ENCODE results near the gene NT5DC4.

NT5DC4 gene

DNA sequence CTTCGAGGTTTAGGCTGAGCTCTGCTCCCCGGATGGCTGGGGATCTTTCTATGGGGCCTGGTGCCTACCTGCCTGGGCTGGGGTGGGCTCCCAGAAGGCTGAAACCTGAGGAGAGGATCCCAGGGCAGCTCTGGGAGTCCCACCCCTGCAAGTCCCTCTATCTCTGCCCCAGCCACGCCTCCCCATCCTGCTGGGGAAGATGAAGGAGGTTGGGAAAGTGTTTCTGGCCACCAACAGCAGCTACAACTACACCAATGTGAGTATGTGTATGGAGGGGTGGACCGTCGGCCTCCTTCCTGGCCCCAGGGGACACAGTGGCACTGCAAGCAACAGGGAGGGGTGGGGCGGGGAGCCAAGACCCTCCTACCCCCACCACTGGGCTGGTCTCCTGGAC lies 2.7 kb downstream of the NT5DC4 start:
- no peak for DNase-seq (ENCODE audit: low read depth in 2 of 2)

DNA sequence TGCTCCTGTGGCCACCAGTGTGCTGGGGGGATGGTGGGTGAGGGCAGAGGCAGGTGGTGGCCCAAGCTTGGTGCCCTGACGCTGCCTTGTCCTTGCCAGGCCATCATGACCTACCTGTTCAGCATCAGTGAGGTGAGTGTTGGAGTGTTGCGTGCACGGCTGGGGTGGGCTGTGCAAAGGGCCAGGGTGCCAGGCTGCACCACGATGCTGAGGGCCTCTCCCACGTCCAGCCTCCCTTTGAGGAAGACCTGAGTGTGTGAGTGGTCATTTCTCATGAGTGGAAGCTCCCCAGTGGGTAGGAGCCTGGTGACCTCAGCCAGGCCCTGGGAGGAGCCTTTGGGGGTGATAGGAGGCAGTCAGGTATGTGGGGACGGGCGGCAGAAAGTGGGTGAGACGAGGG lies 3.2 kb downstream of the NT5DC4 start:
- DNase-seq (ENCODE audit: low read depth in 2 of 2), result no peak

DNA sequence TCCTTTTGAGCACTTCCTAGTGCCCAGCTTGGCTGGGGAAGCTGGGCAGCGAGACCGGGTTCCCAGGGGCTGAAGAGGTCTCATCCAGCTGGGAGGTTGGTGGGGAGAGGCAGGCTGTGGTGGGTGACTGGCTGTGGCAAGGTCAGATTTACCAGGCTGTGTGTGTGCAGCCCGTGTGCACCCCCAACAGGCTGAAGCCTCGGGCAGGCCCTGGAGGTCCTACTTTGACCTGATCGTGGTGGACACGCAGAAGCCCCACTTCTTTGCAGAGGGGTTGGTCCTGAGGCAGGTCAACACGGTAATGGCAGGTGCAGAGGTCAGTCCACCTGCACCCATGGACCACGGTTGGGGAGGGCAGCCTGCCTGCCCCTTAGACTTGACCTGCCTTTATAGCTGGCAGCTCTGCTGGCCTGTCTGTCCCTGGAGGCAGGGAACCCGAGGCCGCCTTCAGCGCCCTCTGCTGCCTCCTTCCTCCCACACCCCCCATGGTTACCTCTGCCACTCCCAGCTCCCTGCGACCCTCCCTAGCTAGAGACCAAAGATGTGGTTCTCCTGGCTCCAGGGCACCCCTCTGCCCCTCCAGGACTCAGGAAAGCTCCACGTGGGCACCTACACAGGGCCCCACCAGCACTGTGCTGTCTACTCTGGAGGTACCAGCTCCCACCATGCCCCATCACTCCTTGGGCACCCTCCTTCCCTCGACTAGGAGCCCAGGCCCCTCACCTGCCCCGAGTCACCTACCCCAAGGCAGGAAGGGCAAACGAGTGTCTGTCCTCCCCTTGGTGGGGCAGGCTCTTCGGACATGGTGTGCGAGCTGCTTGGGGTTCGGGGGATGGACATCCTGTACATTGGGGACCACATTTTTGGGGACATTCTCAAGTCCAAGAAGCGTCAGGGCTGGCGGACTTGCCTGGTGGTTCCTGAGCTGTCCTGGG lies 4.0 kb downstream of the NT5DC4 start:
- DNase-seq (ENCODE audit: low read depth in 2 of 2), result no peak

DNA sequence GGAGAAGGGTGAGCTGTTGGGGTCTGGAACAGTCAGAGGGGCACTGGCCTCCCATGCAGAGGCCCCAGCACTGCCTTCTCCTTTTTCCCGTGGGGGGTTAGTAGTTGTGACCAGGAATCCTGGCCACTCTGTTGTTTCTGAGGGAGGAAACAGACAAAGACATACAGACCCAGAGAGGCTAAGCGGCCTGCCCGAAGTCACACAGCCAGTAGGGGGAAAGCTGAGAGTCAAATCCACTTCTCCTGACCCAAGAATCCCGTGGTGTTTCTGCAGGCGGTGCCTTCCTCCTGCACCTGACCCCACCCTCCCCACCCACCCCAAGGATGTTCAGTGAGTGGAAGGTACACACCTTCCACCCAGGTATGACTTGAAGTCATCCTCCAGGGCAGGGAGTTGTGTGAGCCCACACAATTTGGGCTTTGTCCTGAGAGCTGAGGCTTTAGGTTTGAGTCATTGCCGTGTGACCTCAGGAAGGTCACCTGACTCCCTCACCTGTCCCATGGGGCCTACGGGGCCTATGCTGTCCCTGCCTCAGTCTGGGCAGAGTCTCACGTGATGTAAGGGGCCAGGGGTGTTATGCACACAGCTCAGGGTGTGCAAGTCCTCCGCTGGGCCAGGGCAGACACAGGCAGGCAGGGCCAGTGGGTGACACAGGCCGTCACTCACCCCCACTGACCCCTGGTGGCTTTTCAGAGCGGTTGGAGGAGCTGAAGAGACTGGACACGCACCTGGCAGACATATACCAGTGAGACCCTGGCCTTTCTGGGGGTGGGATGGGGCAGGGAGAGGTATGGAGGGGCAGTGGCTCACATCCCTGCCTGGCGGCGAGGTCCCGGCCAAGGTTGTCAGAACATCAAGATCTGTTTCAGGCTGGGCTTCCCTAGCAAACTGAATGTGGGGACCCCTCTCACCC lies 5.0 kb downstream of the NT5DC4 start:
- DNase-seq (ENCODE audit: low read depth in 2 of 2), result no peak

DNA sequence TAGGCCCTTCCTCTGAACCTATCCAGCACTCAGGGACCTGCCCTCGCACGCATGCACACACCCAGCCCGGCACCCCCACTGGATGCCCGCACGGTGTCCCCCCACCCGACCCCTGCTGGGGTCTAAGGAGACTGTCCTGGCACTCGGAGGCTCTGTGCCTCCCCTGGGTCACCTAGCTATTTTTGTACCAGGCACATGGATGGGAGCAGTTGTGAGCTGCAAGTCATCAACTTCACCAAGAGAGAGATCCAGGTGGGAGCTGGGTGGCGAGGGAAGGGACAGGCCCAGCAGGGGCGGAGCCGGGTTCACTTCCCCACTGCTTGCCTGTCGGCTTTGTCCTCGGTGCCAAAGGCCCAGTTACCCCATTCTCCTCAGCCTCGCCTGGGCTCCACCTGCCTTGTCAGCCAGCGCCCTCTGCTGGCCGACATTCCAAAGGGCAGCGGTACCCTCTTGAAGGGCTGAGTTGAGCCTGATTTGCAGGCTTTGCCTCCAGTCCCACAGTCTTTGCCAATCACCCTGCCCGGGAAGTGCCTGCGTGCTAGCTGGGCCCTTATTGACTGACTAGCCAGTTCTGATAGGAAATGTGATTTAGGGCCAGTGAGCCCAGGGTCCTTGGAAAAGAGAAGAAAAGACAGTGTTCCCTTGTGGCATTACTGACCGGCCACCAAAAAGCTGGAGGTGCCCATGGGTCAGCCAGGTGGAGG lies 5.8 kb downstream of the NT5DC4 start:
- peak; percentile 64 to 75 for DNase-seq (ENCODE audit: low read depth in 2 of 2)

DNA sequence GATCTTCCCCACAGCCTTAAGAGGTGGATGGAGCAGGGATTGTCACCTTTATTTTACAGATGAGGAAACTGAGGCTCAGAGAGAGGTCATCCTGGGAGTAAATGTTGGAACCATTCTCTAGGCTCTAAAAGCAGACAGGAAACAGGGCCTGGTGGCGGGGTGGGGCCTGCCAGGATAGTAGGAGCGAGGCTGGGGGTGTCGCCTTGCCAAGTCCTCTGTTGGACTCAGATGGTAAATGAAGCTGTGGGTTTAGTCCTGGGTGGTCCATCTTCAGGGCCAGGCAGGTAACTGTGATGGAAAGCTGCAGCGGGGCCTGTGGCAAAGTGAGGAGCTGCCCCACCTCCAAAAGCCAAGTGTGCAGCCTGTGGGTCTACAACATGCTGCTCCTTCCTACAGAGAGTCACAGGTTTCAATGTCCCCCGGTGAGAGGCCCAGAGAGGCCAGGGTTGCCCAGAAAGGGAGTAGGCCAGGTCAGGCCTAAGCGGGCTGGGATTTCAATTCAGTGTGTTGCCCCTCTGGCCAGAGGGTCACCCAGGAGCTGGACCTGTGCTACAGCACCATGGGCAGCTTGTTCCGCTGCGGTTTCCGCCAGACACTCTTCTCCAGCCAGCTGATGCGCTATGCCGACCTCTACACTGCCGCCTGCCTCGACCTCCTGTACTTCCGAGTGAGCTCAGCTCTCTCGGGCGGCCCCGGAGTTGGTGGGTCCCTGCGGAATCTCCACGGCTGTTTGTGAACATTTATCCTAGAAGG lies 6.6 kb downstream of the NT5DC4 start:
- no peak for DNase-seq (ENCODE audit: low read depth in 2 of 2)

DNA sequence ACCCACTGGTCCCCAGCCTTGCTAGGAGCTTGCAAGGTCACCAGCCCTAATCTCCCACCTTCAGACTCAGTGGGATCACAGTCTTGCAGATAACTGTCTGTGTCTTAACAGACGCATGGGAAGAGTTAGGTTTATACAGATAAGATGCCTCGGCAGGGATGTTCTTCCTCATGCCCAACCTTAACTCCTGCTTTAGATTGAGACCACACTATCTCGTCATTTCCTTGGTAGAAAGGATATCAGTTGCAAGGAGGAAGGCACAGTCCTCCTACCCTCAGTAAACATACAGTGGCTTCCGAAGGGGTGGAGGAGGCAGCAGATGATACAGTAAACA lies 7.2 kb downstream of the NT5DC4 start:
- no peak for DNase-seq (ENCODE audit: low read depth in 2 of 2)

DNA sequence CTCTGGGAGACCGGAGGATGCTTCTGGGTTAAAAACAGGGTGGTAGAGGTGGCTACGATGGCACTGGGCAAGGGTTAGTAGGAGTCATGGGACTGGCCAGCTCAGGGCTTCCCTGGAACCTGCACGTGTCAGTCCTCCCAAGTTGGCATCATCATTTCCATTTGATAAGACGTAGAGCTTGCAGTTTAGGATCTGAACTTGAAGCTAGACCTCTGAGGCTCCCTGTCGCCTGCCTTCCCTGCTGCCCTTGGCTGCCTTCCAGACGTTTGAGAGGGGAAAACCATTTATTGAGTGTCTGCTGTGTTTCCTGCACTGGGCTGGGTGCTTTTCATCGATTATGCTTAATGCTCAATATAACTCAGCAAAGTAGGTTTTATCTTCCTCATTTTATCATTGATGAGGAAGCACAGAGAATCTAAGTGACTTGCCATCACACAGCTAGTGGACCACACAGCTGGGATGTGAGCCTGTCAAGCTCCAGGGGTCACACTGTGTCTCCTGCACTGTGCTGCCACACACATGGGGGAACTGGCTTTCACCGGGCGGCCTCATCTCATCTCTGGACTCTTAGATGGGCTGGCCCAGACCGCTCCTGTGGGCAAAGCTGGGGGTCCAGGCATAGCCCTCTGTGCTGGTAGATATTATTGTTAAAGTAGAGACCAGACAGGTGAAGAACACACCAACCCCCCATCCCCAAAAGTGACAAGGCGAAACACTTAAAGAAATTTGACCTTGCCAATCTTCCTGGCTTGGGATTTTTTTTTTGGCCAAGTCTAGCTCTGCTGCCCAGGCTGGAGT lies 7.8 kb downstream of the NT5DC4 start:
- DNase-seq (ENCODE audit: low read depth in 2 of 2), result no peak

DNA sequence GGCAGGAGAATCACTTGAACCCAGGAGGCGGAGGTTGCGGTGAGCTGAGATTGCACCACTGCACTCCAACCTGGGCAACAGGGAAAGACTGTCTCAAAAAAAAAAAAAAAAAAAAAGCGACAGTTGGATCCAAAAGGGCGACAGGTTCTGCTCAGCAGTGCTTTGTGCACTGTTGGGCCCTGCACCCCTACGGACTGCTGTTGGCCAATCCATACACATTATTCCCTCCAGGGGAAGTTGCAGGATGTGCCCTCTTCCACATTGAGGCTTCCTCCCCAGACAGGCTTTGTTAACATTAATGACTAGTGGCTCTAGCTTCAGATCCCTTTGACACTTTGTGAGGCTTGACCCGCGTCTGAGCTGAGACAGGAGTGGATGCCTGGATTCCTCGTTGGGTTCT lies 9.4 kb downstream of the NT5DC4 start:
- DNase-seq (ENCODE audit: low read depth in 2 of 2), result no peak

DNA sequence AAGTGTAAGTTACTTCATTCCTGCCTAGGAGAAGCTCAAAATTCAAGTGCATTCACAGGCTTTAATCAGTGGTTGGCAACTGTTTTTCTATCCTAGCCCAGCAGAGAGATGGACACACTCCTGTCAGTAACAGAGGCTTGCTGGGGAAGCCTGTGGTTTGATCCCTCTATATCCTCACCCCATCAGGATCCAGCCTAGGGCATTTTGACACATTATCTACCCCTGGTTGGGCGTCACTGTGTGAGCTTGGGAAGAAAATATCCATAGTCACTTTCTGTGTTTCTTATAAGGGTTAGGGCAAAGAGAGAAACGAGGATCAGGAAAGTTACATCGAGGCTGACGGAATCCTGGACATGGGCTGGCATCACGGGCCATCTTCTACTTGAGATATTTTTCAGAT lies 10.0 kb downstream of the NT5DC4 start:
- DNase-seq (ENCODE audit: low read depth in 2 of 2), result no peak

DNA sequence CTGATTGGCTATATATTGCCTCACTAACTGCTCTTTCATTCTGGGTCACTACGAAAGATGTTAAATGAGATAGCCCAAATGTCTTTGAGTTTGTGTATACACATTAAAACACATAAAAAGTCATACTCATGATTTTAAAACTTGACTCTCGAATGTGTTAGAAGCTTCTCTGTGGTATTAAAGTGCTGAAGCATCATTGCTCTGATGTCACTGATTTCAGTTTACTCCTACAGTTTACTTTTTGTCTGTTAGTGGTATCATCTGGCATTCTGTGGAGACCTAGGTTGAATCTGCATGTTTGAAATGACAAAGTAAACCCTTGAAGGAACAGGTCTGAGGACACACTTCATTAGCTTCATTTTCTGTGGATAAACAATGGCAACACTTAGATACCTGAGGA lies 10.7 kb downstream of the NT5DC4 start:
- no peak for DNase-seq (ENCODE audit: low read depth in 2 of 2)

DNA sequence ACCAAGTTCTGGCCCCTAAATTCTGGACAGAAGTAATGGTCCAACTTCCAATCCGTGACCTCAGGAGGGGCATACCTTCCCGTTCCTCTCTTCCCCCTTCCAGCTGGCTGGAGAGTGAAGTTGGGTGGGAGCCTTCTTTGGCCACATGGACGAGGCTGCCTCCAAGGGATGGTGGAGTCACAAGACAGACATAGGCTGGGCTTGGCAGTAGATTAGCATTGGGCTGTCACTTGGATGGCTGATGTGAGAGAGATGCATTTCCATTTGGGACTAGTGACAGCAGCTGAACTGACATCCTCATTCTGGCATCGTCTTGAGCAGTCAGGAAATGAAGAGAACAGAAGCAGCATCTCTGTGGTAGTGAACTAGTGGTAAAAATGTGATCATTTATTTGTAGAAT lies 12.6 kb downstream of the NT5DC4 start:
- DNase-seq (ENCODE audit: low read depth in 2 of 2), result no peak

DNA sequence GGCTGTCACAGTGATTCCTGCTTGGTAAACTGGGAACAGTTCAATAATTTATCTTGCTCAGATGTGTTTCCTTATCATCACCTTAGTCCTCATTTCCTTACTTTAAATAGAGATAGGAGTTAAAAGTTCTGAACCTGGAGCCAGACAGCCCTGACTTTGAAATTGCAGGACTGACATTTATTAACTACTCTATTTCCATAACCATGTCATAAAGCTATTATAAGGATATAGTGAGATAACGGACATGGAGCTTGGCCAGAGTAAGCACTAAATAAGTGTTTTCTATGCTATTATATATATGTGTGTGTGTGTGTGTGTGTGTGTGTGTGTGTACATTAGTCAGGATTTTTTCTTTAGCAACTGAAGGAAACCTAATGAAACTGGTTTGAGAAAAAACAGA lies 13.1 kb downstream of the NT5DC4 start:
- DNase-seq (ENCODE audit: low read depth in 2 of 2), result no peak

DNA sequence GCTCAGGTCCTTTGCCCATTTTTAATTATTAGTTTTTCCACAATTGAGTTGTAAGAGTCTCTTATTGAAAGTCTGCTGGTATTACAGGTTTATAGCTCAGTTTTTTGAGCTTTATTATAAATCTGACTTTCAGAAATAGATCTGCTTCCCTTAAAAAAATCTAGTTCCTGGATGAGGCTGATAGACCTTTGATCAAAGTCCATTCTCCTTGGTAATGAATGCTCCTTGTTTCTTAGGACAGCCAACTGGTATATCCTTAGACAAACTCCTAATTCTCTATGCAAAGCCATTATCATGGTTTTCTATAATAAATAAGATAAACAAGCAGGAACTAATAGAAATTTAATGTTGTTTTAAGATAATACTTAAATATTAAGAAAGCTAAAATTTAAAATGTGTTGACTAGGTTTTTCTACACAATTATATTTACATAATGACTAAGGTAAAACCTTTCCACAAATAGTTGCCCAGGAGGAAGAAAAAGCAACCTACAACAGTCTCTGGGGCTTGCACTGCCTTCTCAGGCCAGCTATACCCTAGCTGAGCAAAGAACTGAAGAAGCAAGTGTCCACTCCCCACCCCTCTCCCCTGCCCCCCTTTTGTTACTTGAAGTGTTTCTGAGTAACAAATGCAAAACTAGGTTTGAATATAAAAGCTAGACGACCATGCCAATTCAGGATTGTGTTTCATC lies 16.9 kb downstream of the NT5DC4 start:
- no peak for DNase-seq (ENCODE audit: low read depth in 2 of 2)

DNA sequence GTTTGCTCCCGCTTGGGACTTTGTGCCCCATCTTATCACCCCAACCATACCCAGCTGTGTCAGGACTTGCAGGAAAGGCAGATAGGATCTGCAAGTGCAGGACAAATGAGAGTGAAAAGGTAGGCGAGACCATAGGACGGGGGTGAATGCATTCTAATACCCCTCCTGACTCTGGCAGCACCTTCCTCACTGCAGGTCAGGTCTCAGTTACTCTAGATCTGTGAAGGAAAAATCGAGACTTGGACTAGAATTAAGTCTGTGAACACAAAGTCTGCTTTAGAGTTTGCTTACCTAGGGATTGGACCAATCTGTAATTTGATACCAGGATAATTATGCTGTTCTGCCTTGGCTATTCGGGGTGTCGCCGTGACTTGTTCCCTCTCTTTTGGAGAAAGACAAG lies 19.7 kb downstream of the NT5DC4 start:
- no peak for DNase-seq (ENCODE audit: low read depth in 2 of 2)

DNA sequence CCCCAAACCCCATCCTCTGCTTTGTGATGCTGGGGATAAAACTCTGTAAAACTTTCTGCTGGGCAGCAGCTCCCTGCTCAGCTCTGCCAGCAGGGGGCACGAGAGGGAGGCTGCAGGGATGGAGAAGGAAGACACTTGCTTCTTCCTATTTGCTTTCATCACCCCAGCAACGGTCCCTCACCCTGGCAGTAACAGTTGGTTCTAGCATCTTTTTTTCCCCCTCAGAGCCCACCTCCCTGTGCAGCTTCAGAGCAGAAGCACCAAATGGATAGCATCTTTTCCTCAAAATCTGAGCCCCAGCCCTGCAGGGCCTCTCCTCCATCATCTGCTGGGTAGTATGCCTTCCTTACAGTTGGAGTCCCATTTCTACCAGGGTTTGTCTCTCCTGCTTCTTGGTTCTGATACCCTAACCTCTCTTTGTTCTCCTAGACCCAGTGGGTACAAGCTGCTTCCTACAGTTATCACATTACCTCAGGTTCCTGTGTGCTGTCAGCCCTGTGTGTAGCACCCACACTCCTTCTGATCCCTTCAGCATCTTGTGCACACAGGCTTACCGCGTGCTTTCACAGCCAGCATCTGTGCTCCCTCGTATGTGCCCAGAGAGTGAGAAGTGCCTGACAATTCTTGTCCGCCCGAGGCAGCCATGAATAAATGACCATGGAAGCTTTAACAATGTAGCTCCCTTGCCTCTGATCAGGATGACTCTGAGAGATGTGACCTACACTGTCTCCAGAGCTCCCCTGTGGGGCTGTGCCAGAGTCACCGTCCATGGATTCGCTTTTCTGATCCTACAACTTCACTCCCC lies 29.1 kb downstream of the NT5DC4 start:
- peak; percentile 36 to 73 for DNase-seq (ENCODE audit: low read depth in 2 of 2)

DNA sequence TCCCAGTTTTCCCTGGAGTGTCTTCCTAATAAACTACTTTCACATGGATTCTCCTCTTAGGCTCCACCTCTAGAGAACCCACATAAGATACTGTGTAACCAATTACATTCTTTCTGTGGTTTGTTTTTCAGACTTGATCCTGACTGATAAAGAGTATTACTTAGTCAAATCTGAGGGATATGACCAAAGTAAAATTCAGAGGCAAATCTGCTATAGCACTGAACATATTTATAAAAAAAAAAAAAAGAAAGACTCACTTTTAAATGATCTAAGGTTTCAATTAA lies 29.7 kb downstream of the NT5DC4 start:
- DNase-seq (ENCODE audit: low read depth in 2 of 2), result no peak

DNA sequence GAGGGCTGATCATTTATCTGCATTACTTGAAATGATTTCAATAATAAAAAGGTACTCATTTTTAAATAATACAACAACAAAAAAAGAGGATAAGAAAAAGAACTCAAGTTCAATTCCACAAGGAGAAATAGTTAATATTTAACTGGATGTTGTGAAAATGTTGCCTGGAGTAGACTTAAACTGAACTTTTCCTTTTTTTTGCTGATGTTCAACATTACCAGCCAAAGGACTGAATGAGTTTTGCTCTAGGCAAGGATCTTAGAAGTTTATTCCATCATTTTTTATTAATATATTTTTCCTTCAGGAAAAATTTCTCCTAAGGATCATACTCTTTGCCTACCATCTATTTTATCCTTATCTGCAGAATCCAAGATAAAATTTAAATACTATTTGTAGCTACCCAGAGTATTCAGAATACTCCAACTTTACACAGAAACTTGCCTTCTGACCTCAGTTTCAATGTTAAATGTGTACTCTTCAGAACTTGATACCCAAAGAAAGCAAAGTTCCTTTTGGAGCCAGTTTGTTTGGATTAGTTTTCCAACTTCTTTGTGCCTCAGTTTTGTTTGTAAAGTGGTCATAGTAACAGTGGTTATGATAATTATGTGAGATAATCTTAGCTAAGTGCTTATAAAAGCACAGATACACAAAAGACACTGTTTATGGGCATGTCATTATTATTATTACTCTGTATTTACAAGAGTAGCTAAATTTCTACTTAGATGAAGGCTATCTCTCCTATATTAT lies 30.8 kb downstream of the NT5DC4 start:
- DNase-seq (ENCODE audit: low read depth in 2 of 2), result no peak

DNA sequence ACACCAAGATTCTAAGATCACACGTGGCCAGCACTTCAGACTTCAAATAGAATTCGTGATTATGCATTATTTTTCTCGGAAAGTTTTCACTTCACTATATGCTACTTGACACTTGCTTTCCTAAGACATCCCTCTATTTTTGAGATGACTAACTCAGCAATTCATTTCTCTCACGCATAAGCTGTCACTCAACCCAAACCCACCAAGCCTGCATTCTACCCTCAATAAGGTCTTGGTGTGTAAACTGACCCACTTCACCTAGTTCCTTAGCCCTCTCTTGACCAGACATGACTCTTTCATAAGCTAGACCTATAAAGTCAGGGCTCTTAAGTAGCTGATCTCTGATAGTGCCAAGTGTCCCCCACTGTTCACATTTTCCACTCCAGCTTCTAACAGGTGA lies 31.8 kb downstream of the NT5DC4 start:
- DNase-seq (ENCODE audit: low read depth in 2 of 2), result no peak
